NCI-H128 (cell line): ENCODE results near the gene CNPY3.

Experiments
- DNase-seq: peaks from one replicate; lab custom pipeline; 2025; ENCODE audit not compliant: unreplicated experiment; lab: John Stamatoyannopoulos, UW

Gene CNPY3

DNA sequence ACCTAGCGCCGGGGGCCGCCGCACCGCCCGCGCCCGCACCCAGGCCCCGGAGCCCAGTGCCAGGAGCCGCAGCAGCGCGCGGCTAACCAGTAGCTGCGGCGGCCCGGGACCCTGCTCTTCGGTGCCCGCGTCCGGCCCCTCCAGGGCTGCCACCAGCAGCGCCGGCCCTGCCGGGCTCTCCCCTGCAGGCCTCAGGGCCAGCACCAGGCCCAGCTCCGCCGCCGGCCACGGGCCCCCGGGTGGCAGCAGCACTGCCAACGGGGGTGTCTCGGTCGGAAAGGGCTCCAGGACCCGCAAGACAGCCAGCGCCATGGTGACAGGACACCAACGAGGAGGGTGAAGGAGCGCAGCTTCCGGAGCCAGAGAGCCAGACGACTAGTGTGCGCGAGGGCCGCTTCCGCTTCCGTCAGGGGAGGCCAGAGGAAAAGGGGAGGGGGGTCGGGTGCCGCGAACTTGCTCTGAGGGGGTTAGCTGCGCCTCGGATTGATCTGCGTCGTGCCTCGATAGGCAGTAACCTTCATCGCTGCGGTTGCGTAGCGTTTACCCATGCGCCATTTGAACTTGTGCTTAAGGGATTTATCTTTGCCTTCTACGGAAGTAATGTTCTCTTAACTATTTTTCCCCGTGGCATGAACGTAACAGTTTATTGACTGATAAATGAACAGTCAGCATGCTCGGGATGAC lies 49.7 kb downstream of the CNPY3 start, which contains the start of gene PEX6:
Gene PEX6 (minus strand): TSS at position 343 of the 684 bp plus-strand sequence. CDS start 31 bp downstream, at position 312.
- peak; percentile 61 for DNase-seq

DNA sequence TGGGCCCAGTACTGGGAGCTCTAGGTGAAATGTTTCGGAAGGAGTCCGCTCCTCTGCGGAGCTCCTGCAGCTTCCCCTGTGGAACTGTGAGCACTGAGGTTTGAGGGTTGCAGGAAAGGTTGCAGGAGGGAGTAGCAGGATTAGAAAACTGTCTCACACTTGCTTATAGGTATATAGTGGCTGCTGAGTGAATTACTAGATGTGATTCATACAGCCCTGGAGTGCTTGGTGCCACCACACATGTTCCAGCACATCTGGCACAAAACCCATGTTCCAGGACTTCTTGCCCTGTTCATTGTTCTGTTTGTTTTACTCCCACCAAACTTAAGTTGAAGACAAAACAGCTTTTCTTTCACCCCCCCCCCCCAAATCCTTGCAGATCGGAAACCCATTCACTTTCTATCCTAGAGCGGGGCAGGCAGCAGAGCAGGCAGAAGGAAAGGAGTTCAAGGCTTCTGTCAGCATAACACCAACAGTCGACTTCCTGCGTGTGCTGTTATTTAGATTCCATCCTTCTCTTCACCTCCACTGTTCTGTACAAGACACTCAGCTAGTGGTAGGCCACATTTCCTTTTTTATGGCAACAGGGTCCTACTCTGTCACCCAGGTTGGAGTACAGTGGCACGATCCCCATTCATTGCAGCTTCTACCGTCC lies 50.4 kb downstream of the CNPY3 start:
- DNase-seq = no peak

DNA sequence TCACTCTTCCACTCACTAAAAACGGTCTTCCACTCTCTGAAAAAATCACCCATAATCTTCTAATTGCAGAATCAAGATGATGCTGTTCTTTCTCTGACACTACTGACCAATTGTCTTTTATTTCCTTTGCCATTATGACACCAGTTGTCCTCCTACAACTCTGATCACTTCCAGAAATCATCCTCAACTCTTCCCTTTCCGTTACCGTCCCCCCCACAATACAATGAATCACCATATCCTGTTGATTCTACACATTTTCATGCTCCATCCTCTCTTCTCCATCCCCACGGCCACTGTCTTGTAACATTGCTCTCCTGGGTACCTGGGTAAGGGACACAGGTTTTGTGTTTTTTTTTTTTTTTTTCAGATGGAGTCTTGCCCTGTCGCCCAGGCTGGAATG lies 52.6 kb downstream of the CNPY3 start:
- no peak for DNase-seq

DNA sequence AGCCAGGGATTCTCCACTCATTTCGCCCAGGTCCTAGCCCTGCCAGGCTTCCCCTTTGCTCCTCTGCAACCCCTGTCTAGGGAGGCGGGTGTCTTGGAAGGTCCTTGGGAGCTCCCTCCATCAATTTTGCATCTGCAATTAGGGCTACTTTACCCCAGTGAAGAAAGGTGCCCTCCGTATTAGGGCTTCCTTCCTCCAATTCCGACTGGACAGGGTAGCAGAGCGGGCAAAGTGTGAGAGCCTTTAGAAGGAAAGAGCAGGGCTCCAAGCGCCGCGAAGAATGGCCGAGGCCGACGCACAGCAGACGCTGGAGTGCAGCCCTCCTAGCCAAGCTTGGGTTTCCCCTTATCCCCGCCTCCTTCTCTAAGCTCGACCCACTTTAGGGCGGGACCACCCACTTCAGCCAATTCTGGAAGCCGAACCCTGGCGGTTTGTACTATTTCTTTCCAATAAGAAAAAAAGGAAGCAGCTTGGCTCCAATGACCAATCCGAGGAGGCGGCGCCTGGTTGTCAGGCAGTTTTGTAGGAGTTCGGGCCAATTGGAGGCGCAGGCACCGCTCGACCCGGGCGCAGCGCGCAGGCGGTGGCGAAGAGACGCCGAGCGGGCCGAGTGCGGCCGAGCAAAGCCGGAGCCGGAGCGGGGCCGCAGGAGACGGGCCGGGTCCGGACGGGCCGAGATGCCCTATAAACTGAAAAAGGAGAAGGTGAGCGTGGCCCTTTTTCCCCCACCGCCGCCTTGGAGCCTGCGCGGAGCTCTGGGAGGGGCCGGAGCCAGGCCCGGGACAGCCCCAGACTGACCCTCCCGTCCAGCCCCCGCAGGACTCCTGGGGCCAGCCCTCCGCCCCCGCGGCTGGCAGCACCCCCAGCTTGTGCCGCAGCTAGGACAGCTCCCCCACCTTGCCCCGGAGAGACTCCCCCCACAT lies 55.0 kb downstream of the CNPY3 start, which contains the start of gene PPP2R5D:
Gene PPP2R5D (plus strand): TSS at position 570 of the 923 bp plus-strand sequence. CDS start 108 bp downstream, at position 678.
- peak; percentile 97 for DNase-seq

DNA sequence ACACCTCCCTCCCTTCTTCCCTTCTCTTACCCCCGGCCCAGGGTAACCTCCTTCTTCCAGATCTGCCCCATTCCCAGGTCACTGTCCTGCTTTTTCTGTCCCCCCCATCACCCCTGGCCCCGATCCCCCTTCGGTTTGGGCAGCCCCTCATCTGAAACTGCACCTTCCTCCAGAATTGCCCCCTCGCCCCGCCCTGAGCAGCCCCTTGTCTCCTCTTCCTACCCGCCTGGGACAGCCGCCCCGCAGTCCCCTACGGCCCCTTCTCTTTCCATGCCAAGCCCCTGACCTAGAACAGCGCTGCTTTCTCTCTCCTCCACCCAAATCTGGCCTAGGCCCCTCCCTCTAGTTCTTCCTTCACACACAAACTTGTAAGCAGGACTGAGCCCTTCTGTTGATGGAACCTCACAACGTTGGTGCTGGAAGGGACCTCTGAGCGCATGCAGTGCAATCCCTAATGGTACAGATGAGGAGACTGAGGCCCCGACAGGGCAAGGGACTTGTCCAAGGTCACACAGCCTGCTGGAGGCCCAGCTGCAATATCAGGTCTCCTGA lies 55.7 kb downstream of the CNPY3 start:
- no peak for DNase-seq

DNA sequence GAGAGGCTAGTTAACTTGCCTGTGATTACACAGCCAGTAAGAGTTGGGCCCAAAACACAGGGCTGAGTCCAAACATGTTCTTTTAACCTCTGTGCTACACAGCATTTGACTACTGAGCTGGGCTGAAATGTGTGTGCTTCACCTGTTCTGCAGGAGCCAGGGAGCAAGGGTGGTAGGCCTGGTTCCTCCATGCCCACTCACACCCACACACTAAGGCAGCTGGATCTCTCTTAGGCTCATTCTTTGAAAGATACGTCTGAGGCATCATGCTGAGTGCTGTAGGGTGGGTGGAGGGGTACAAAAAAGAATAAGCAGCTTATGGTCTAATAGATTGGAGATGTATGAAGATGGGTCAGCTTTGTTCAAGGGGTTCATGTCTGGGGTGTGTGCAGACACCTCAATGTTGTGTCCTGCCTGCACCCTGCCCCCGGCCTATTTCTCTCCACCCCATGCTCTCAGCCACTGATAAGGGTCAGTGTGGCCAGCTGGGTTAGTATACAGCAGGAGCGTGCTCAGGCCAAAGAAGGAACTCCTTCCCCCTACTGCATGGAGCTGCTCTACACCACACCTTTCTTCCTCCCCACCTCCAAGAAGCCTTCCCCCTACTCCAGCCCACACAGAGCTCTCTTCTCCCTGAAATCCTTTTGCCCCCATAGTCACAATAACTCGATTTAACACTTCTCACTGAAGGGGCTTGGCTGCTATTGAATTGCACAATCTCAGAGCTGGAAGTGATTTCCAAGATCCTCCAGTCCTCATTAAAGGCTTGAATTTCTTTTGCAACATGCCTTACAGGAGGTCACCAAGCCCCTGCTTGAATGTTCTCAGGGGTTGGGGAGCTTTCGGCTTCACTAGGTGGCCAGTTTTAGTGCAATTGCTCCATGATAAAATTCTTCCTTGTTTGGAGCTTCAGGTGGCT lies 58.5 kb downstream of the CNPY3 start:
- no peak for DNase-seq

DNA sequence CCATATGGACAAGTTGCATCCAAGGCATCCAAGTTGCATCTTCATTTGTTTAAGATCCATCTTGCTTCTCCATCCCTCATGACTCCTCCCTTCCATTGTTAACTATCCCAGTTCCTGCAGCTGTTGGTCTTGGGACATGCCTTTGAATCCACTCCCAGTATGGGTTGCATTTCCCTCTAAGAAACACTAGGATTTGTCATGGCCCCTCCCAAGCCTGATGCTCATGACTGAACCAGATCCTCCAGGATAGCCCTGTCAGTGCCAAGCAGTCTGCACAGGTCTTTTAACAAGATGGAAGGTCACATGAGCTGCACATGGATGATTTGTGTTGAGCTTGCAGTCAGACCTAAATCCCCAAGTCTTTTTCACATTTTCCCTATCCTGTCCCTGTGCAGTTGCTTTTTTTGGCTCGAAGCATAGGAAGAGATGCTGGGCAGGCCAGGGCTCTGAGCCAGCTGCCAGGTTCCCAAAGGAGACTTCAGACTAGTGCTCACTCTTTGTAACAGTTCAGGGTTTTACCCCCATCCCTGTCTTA lies 59.3 kb downstream of the CNPY3 start:
- DNase-seq = no peak
